Peyer's patch (tissue), 4 donors: ENCODE measurements around the gene ZNF17. TPM values are rescaled to one million over a fixed set of nuclear protein-coding genes. Genes with fewer than 3 reads are reported as not detected.
A peak's percentile ranks its signal among the peaks of the same experiment; 100 is the strongest.

Experiments used
- DNase-seq, 3 donors: peaks; one replicate each; pipeline ENCODE4 v3.0.0-alpha.2; 2017 to 2019
- H3K27ac ChIP-seq, 4 donors: fragments of 200-600 bp; sonication (generic); one replicate each; pipeline ENCODE4 v1.5.1; 2016 to 2019
- H3K27me3 ChIP-seq, 2 donors: fragments of 200-600 bp; sonication (generic); one replicate each; pipeline ENCODE4 v1.5.1; 2019
- H3K36me3 ChIP-seq, 3 donors: fragments of 200-600 bp; sonication (generic); one replicate each; pipeline ENCODE4 v1.5.1; 2016 to 2019
- H3K4me1 ChIP-seq, 4 donors: fragments of 200-600 bp; sonication (generic); one replicate each; pipeline ENCODE4 v1.5.1; 2016 to 2019
- H3K4me3 ChIP-seq, 4 donors: fragments of 200-600 bp; sonication (generic); 1 replicate in 3 of 4; 2 replicates in 1 of 4; pipeline ENCODE4 v1.5.1; 2016 to 2019; ENCODE audit warnings: mild to moderate bottlenecking in 1 of 4
- H3K9me3 ChIP-seq, 4 donors: fragments of 200-600 bp; sonication (generic); one replicate each; pipeline ENCODE4 v1.5.1; 2016 to 2019; ENCODE audit warnings: mild to moderate bottlenecking in 1 of 4
- CTCF ChIP-seq, 6 experiments: fragments of 450-650 bp in 4 of 6; fragments of 200-600 bp in 2 of 6; sonication (generic) in 1 of 6; IDR thresholded peaks; one replicate each; pipeline ENCODE4 v1.5.1; 2017 to 2019; ENCODE audit warnings: antibody characterized with exemption in 6 of 6, mild to moderate bottlenecking in 3 of 6, moderate library complexity in 1 of 6
- POLR2A ChIP-seq, 2 donors: fragments of 450-650 bp; IDR thresholded peaks; one replicate each; pipeline ENCODE4 v1.5.1; 2017; ENCODE audit warnings: antibody characterized with exemption in 2 of 2, mild to moderate bottlenecking in 2 of 2, moderate library complexity in 2 of 2
- small RNA-seq, 2 donors: library from RNA; depleted of rRNA; stranded (forward); fragments of <200 nt; gene quantifications; one replicate each; pipeline ENCODE3, GENCODE V24; 2016
- total RNA-seq, 4 donors: library from RNA; depleted of rRNA; stranded (reverse); fragments of >200 nt; gene quantifications; one replicate each; pipeline ENCODE4 v1.1.0, GENCODE V29; 2016

ZNF17 gene
- total RNA-seq, 4 donors from 2014 or later = 7.9 to 21.5 (median 14.6) TPM

- Histone ChIP-seq H3K27ac (no peak overlapping the region), H3K4me1 (no peaks in the 10 kb centered on the region), H3K27me3 (no peaks in the 10 kb centered on the region), H3K36me3 (no peaks in the 10 kb centered on the region), H3K4me3 (no peak overlapping the region), H3K9me3 (peaks cover 0 to 31% (median 0%) of the 10 kb centered on the region in 4 donors)
- no peak for DNase-seq
- TF ChIP-seq CTCF (IDR thresholded peaks at IDR 0.05) (no peak), POLR2A (IDR thresholded peaks at IDR 0.05) (no peak)
Observed at GRCh38 chr19:57452307-57452706, 41.3 kb downstream of the ZNF17 start.

- Histone ChIP-seq H3K4me3 (no peak overlapping the region), H3K27me3 (no peaks in the 10 kb centered on the region), H3K4me1 (no peaks in the 10 kb centered on the region), H3K9me3 (peaks cover 0 to 63% (median 7%) of the 10 kb centered on the region in 4 donors), H3K27ac (no peak overlapping the region), H3K36me3 (peaks cover 0 to 5% (median 0%) of the 10 kb centered on the region in 3 donors)
- no peak for DNase-seq
- TF ChIP-seq CTCF (IDR thresholded peaks at IDR 0.05) (peak in 4 of 6 experiments; percentile 13 to 51 (median 47)), POLR2A (IDR thresholded peaks at IDR 0.05) (no peak)
Observed at GRCh38 chr19:57465680-57466381, 54.9 kb downstream of the ZNF17 start.

DNA sequence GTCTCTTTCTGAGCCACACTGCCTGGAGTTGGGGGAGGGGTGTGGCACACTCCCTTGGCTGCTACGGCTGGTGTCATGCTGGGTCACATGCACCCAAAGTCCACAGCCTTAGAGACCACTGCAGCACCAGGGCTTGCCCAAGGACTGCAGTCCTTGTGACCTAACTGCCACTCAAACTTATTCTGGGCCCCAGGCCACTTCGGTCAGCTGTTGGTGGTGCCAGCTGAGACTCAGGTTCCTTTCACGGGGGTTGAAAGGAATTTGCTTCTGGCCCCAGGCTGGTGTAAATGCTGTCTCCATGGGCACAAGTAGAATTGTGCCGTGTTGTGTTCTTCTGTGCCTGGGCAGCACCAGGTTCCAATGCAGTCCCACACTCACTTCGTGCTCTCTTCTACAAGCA is 55.5 kb downstream of the ZNF17 start:
- Histone ChIP-seq H3K4me1 (no peaks in the 10 kb centered on the region), H3K4me3 (no peak overlapping the region), H3K27ac (no peak overlapping the region), H3K36me3 (peaks cover 0 to 5% (median 0%) of the 10 kb centered on the region in 3 donors), H3K27me3 (no peaks in the 10 kb centered on the region), H3K9me3 (peaks cover 0 to 69% (median 9%) of the 10 kb centered on the region in 4 donors)
- DNase-seq = no peak
- TF ChIP-seq CTCF (IDR thresholded peaks at IDR 0.05) (no peak), POLR2A (IDR thresholded peaks at IDR 0.05) (no peak)

Small RNA genes lying within 50 kb of the gene (small RNA-seq; reads per million reads assigned to genes)
- 0 reads per million in 2 donors for gene VN1R107P

Other genes starting within 250 kb of the ZNF17 start
- not detected for gene DUXA, start 243.7 kb upstream of the ZNF17 start, total RNA-seq
- gene ZNF264, start 219.7 kb upstream of the ZNF17 start, total RNA-seq = 10 to 100 TPM; 18.7 to 57.7 (median 23.3) TPM
- gene AURKC, start 180.1 kb upstream of the ZNF17 start, total RNA-seq = 1 to 10 TPM in 1 of 4 donors, not detected in 3; 5.1 TPM
- 10 to 100 TPM in 2 of 4 donors, 1 to 10 TPM in 2; 7.4 to 17.0 (median 10.1) TPM for gene ZNF805, start 170.5 kb upstream of the ZNF17 start, total RNA-seq
- gene ZNF460, start 130.7 kb upstream of the ZNF17 start, total RNA-seq = 10 to 100 TPM; 33.6 to 86.6 (median 54.2) TPM
- 1 to 10 TPM; 1.8 to 7.4 (median 5.2) TPM for gene ZNF543, start 90.7 kb upstream of the ZNF17 start, total RNA-seq
- 10 to 100 TPM in 1 of 4 donors, 1 to 10 TPM in 3; 2.1 to 10.7 (median 3.7) TPM for gene ZNF304, start 59.9 kb upstream of the ZNF17 start, total RNA-seq
- 10 to 100 TPM in 2 of 4 donors, 1 to 10 TPM in 2; 3.0 to 67.7 (median 9.9) TPM for gene TRAPPC2B, start 47.6 kb upstream of the ZNF17 start, total RNA-seq
- 1 to 10 TPM in 3 of 4 donors, under 1 TPM in 1; 0.53 to 6.6 (median 3.6) TPM for gene ZNF547, start 47.6 kb upstream of the ZNF17 start, total RNA-seq
- gene ZNF548, start 21.3 kb upstream of the ZNF17 start, total RNA-seq = 10 to 100 TPM; 10.7 to 47.9 (median 20.7) TPM
- gene ZNF749, start 24.2 kb downstream of the ZNF17 start, total RNA-seq = 10 to 100 TPM in 2 of 4 donors, 1 to 10 TPM in 2; 5.7 to 12.8 (median 10.6) TPM
- gene VN1R1, start 46.0 kb downstream of the ZNF17 start, total RNA-seq = 1 to 10 TPM in 1 of 4 donors, not detected in 3; 1.1 TPM
- gene ZNF772, start 66.4 kb downstream of the ZNF17 start, total RNA-seq = 10 to 100 TPM in 2 of 4 donors, 1 to 10 TPM in 2; 4.0 to 32.2 (median 12.0) TPM
- 10 to 100 TPM in 1 of 4 donors, 1 to 10 TPM in 2, under 1 TPM in 1; 0.83 to 16.7 (median 5.4) TPM for gene ZNF419, start 76.6 kb downstream of the ZNF17 start, total RNA-seq
- gene ZNF773, start 88.8 kb downstream of the ZNF17 start, total RNA-seq = 10 to 100 TPM in 1 of 4 donors, 1 to 10 TPM in 3; 6.3 to 10.7 (median 9.7) TPM
- gene ZNF549, start 116.2 kb downstream of the ZNF17 start, total RNA-seq = 1 to 10 TPM; 4.0 to 7.4 (median 4.7) TPM
- gene ZNF550, start 148.7 kb downstream of the ZNF17 start, total RNA-seq = 10 to 100 TPM in 2 of 4 donors, 1 to 10 TPM in 2; 5.4 to 17.4 (median 12.3) TPM
- gene ZNF416, start 167.8 kb downstream of the ZNF17 start, total RNA-seq = 1 to 10 TPM; 1.9 to 5.8 (median 2.9) TPM
- 1 to 10 TPM in 3 of 4 donors, under 1 TPM in 1; 0.54 to 6.6 (median 1.9) TPM for gene ZIK1, start 173.0 kb downstream of the ZNF17 start, total RNA-seq
- 1 to 10 TPM in 3 of 4 donors, under 1 TPM in 1; 0.76 to 4.1 (median 1.8) TPM for gene ZNF530, start 188.7 kb downstream of the ZNF17 start, total RNA-seq
- 10 to 100 TPM in 2 of 4 donors, 1 to 10 TPM in 2; 9.6 to 18.9 (median 12.8) TPM for gene ZNF134, start 203.1 kb downstream of the ZNF17 start, total RNA-seq
- 10 to 100 TPM in 3 of 4 donors, 1 to 10 TPM in 1; 8.8 to 20.6 (median 16.8) TPM for gene ZNF211, start 222.0 kb downstream of the ZNF17 start, total RNA-seq